Esophagus muscularis mucosa (tissue), 4 donors: ENCODE data around the gene UNC45B.

ENCODE experiments used
- EP300 ChIP-seq: sonication (generic); formaldehyde crosslinking; IDR thresholded peaks from one replicate; pipeline ENCODE4 v1.6.1; 2017; ENCODE audit warnings: antibody characterized with exemption
- POLR2A ChIP-seq: fragments of 450-650 bp; IDR thresholded peaks from one replicate; pipeline ENCODE4 v1.6.1; 2017; ENCODE audit warnings: antibody characterized with exemption, moderate library complexity, mild to moderate bottlenecking, low read depth
- POLR2AphosphoS5 ChIP-seq, 2 donors: sonication (generic); formaldehyde crosslinking; IDR thresholded peaks; one replicate each; pipeline ENCODE4 v1.6.1; 2017; ENCODE audit warnings: antibody characterized with exemption in 2 of 2
- TF ChIP-seq, protein P1 (sequence below), 3 experiments: fragments of 200-600 bp in 2 of 3; fragments of 450-650 bp in 1 of 3; sonication (generic) in 2 of 3; IDR thresholded peaks; one replicate each; pipeline ENCODE4 v1.5.1; 2017 to 2019; ENCODE audit warnings: antibody characterized with exemption in 3 of 3, mild to moderate bottlenecking in 2 of 3, moderate library complexity in 1 of 3

DNA sequence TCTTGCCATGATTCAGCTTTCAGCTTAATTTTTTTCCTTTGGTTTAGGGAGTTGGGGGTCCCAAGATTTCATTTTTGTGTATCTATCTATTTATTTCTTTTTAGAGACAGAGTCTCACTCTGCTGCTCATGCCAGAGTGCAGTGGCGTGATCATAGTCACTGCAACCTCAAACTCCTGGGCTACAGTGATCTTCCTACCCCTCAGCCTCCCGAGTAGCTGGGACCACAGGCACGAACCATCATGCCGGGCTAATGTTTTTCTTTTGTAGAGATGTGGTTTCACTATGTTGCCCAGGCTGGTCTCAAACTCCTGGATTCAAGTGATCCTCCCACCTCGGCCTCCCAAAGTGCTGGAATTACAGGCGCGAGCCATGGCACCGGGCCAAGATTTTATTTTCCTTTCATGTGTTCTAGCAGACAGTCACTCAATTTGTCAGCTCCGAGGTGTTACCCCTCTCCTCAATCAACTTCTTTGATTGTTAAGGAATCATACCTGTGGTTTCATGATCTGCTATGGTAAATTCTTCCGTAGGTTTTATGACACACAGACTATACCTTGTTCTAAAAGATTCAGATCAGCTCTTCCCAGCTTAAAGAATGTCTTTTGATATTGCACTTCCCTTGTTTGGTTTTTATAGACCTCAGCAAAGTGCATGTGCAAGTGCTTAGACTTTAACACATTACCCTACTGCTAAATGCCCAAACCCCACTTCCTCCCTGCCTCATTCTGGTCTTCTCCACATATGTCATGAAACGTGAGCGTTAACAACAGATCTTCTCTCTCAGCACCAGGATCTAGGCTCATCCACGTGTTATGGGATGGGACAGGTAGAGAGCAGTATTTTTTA, 13.0 kb downstream of the UNC45B start:
- TF ChIP-seq, protein P1, sequence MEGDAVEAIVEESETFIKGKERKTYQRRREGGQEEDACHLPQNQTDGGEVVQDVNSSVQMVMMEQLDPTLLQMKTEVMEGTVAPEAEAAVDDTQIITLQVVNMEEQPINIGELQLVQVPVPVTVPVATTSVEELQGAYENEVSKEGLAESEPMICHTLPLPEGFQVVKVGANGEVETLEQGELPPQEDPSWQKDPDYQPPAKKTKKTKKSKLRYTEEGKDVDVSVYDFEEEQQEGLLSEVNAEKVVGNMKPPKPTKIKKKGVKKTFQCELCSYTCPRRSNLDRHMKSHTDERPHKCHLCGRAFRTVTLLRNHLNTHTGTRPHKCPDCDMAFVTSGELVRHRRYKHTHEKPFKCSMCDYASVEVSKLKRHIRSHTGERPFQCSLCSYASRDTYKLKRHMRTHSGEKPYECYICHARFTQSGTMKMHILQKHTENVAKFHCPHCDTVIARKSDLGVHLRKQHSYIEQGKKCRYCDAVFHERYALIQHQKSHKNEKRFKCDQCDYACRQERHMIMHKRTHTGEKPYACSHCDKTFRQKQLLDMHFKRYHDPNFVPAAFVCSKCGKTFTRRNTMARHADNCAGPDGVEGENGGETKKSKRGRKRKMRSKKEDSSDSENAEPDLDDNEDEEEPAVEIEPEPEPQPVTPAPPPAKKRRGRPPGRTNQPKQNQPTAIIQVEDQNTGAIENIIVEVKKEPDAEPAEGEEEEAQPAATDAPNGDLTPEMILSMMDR (IDR thresholded peaks at IDR 0.05): no peak
- TF ChIP-seq POLR2A (no peak), POLR2AphosphoS5 (IDR thresholded peaks at IDR 0.05) (no peak), EP300 (no peak)
